ENCODE measurements around the gene POU2F1. TPM values are rescaled to one million over a fixed set of nuclear protein-coding genes. Genes with fewer than 3 reads are reported as not detected.

The POU2F1 gene
- total RNA-seq, 1 experiment from 2014 or later: 28.5 TPM

DNA sequence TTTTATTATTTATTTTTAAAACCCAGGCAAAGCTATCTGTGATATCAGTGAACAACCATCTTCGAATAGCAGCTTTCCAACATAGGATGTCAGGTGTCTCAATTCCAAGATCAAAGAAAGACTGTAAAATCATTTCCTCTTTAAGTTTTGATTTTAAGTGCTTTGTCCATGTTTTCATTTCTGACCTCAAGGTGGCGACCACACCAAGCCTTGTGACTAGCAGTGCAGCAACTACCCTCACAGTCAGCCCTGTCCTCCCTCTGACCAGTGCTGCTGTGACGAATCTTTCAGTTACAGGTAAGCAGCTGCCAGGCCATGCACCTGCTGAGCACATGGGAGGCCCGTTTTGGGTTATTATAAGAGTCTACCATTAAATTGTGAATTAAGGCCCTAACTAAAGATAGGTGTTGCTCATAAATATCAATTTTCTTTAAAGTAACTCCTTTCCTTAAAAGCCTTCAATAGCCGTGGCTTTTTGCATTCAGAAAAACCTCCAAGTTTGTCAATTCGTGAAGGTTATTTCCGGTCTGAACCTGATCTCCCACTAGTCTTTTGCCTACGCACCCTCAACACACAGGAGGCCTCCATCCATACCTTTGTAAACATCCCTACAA, 180.7 kb downstream of the POU2F1 start:
- no peaks in the 10 kb centered on the region for H3K79me2 ChIP-seq (ENCODE audit: low read depth)
- H3K4me3 ChIP-seq: no peak overlapping the region
- peaks cover 19% of the 10 kb centered on the region for H3F3A ChIP-seq (ENCODE audit: insufficient read depth, low read depth)
- DNase-seq: peak; percentile 44 to 54
- H2AFZ ChIP-seq: no peak overlapping the region
- no peaks in the 10 kb centered on the region for H3K27me3 ChIP-seq (ENCODE audit: insufficient read depth, low read depth)
- H4K20me1 ChIP-seq (ENCODE audit: insufficient read depth): no peaks in the 10 kb centered on the region
- H3K9me2 ChIP-seq (ENCODE audit: insufficient read depth): no peaks in the 10 kb centered on the region
- H3K4me1 ChIP-seq (replicated peaks; ENCODE audit: insufficient read depth): peaks cover 12% of the 10 kb centered on the region
- ChIA-PET POLR2A (ENCODE audit: unreplicated experiment) (interaction anchor here (0.6 to 0.7 kb wide), 2 partner anchors 291 to 340 kb away, joined by 6 to 8 read pairs; no protein-coding TSS in a partner anchor), CTCF (interaction anchor here (0.7 to 0.8 kb wide), 2 partner anchors 292 to 681 kb away, joined by 3 to 4 read pairs; no protein-coding TSS in a partner anchor)
- H3K36me3 ChIP-seq (ENCODE audit: low read depth): 0 out of 2 replicates have a peak, but pooled peaks cover 6% of the 10 kb centered on the region
- H3K27ac ChIP-seq: no peak overlapping the region
- no peak overlapping the region for H3K4me2 ChIP-seq
- intact Hi-C loops (cut with micrococcal nuclease; ENCODE audit: unreplicated experiment): loop anchor here (1.0 to 10.0 kb wide), 7 partner anchors 41 to 683 kb away; no protein-coding TSS in a partner anchor
- TF ChIP-seq EZH2 (IDR thresholded peaks at IDR 0.05; ENCODE audit: low read depth): no peak
- TF ChIP-seq, protein P1, sequence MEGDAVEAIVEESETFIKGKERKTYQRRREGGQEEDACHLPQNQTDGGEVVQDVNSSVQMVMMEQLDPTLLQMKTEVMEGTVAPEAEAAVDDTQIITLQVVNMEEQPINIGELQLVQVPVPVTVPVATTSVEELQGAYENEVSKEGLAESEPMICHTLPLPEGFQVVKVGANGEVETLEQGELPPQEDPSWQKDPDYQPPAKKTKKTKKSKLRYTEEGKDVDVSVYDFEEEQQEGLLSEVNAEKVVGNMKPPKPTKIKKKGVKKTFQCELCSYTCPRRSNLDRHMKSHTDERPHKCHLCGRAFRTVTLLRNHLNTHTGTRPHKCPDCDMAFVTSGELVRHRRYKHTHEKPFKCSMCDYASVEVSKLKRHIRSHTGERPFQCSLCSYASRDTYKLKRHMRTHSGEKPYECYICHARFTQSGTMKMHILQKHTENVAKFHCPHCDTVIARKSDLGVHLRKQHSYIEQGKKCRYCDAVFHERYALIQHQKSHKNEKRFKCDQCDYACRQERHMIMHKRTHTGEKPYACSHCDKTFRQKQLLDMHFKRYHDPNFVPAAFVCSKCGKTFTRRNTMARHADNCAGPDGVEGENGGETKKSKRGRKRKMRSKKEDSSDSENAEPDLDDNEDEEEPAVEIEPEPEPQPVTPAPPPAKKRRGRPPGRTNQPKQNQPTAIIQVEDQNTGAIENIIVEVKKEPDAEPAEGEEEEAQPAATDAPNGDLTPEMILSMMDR (conservative IDR thresholded peaks at IDR 0.05): peak; percentile 78
- no peaks in the 10 kb centered on the region for H3K9me3 ChIP-seq (ENCODE audit: insufficient read depth, low read depth)
- no TSS peak for BruUV-seq (replicated peaks)

DNA sequence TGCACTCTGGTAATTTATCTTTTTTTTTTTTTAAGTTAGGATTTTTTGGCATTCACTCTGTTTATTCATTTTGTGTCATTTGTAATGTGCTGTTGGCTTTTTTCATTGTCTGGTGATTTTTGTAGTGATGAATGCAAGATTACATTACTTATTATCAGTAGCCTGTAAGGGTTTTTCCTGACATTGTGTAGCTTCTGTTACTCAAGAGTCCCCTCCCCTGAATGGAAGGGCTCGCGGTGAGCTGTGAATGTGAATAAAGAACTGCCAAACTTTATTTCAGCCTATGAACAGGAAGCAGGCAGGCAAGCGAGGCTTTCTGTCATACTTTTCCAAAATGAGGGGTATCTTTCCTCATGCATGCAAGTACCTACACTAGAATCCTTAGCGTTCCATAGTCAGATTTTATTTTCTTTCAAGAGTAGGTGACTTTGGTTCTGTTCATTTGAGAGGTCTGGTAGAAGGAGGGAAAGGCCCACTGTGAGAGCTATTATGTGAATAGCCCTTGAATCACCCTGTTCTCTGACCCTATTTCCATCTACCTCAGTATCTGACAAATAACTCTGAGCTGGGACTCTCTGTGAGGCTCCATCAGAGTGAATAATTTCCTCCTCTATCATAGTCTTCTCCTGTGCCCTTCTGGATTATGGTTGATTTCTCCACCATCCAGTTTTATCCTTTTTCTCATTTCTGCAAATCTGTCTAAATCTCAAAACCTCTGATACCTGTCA, 183.6 kb downstream of the POU2F1 start:
- CTCF ChIA-PET: no interaction called here
- intact Hi-C loops (cut with micrococcal nuclease; ENCODE audit: unreplicated experiment): loop anchor here (5.0 to 10.0 kb wide), 3 partner anchors 137 to 680 kb away; no protein-coding TSS in a partner anchor
- no peaks in the 10 kb centered on the region for H3K9me3 ChIP-seq (ENCODE audit: insufficient read depth, low read depth)

DNA sequence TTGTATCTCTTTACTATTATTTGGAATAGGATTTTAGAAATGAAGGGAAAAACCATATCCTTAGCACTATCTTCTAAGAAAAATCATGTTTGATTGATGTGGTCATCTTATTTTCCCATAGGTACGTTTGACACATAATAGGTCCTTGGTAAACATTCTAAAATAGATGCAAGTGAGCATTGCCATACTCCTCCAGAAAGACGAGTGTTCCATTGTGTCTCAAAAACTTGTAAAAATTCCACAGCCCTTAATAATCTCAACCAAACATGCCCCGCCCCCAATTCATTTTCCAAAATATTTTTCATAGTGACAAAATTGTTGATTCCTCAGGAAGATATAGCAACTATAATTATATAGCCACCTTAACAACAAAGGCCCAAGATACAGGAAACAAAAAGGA, 184.2 kb downstream of the POU2F1 start:
- no peaks in the 10 kb centered on the region for H3K79me2 ChIP-seq (ENCODE audit: low read depth)
- no peak overlapping the region for H3K27ac ChIP-seq
- CTCF ChIA-PET: no interaction called here
- intact Hi-C loops (cut with micrococcal nuclease; ENCODE audit: unreplicated experiment): loop anchor here (5.0 to 10.0 kb wide), 3 partner anchors 138 to 680 kb away; no protein-coding TSS in a partner anchor
- no peak overlapping the region for H2AFZ ChIP-seq
- no peak overlapping the region for H3K4me3 ChIP-seq
- peaks cover 19% of the 10 kb centered on the region for H3F3A ChIP-seq (ENCODE audit: insufficient read depth, low read depth)
- no TSS peak for BruUV-seq (replicated peaks)
- no peaks in the 10 kb centered on the region for H3K27me3 ChIP-seq (ENCODE audit: insufficient read depth, low read depth)
- H3K9me3 ChIP-seq (ENCODE audit: insufficient read depth, low read depth): no peaks in the 10 kb centered on the region; the same call in 1 of the 2 replicates
- no peaks in the 10 kb centered on the region for H4K20me1 ChIP-seq (ENCODE audit: insufficient read depth)
- H3K4me2 ChIP-seq: no peak overlapping the region
- H3K9me2 ChIP-seq (ENCODE audit: insufficient read depth): no peaks in the 10 kb centered on the region
- no peak for TF ChIP-seq EZH2 (IDR thresholded peaks at IDR 0.05; ENCODE audit: low read depth)
- TF ChIP-seq, protein P1 (conservative IDR thresholded peaks at IDR 0.05): no peak
- H3K4me1 ChIP-seq (replicated peaks; ENCODE audit: insufficient read depth): peaks cover 12% of the 10 kb centered on the region
- POLR2A ChIA-PET (ENCODE audit: unreplicated experiment): no interaction called here
- 0 out of 2 replicates have a peak, but pooled peaks cover 6% of the 10 kb centered on the region for H3K36me3 ChIP-seq (ENCODE audit: low read depth)
- peak in 1 of 2 experiments; percentile 60 for DNase-seq

More for the DNA sequence above, 183.6 kb downstream of the POU2F1 start:
- H3K9me2 ChIP-seq (ENCODE audit: insufficient read depth): no peaks in the 10 kb centered on the region
- POLR2A ChIA-PET (ENCODE audit: unreplicated experiment): no interaction called here
- no peaks in the 10 kb centered on the region for H3K79me2 ChIP-seq (ENCODE audit: low read depth)
- no peak overlapping the region for H3K27ac ChIP-seq
- DNase-seq: no peak
- no peak for TF ChIP-seq EZH2 (IDR thresholded peaks at IDR 0.05; ENCODE audit: low read depth)
- TF ChIP-seq, protein P1 (conservative IDR thresholded peaks at IDR 0.05): no peak
- no TSS peak for BruUV-seq (replicated peaks)
- no peak overlapping the region for H3K4me3 ChIP-seq
- no peaks in the 10 kb centered on the region for H3K27me3 ChIP-seq (ENCODE audit: insufficient read depth, low read depth)
- H3K4me1 ChIP-seq (replicated peaks; ENCODE audit: insufficient read depth): peaks cover 12% of the 10 kb centered on the region
- no peaks in the 10 kb centered on the region for H4K20me1 ChIP-seq (ENCODE audit: insufficient read depth)
- no peak overlapping the region for H3K4me2 ChIP-seq
- 0 out of 2 replicates have a peak, but pooled peaks cover 6% of the 10 kb centered on the region for H3K36me3 ChIP-seq (ENCODE audit: low read depth)
- H3F3A ChIP-seq (ENCODE audit: insufficient read depth, low read depth): peaks cover 19% of the 10 kb centered on the region
- no peak overlapping the region for H2AFZ ChIP-seq
